ENCODE data around the gene HDLBP.
"Not testable (repeated sequence)": the region's sequence is repeated elsewhere in the genome, so short reads cannot be mapped to it uniquely, and the experiment has no call there.

Gene HDLBP

GRCh38 chr2:241329669-241330615 is 14.5 kb upstream of the HDLBP start:
- no peak for DNase-seq

- DNase-seq: no peak
Observed at GRCh38 chr2:241325257-241325656, 9.8 kb upstream of the HDLBP start.

GRCh38 chr2:241324775-241325174 is 9.3 kb upstream of the HDLBP start:
- DNase-seq: no peak

GRCh38 chr2:241323778-241324177 is 8.3 kb upstream of the HDLBP start:
- DNase-seq: no peak

- DNase-seq: no peak
Observed at GRCh38 chr2:241321886-241322285, 6.4 kb upstream of the HDLBP start.

- no peak for DNase-seq
Observed at GRCh38 chr2:241321033-241321432, 5.6 kb upstream of the HDLBP start.

- DNase-seq: no peak
Observed at GRCh38 chr2:241320394-241320793, 4.9 kb upstream of the HDLBP start.

- not testable (repeated sequence) for DNase-seq
Observed at GRCh38 chr2:241318830-241319229, 3.4 kb upstream of the HDLBP start.

- DNase-seq: no peak
Observed at GRCh38 chr2:241317391-241317790, 1.9 kb upstream of the HDLBP start.

GRCh38 chr2:241316825-241317224 is 1.4 kb upstream of the HDLBP start:
- DNase-seq: no peak

GRCh38 chr2:241315879-241316631 is 583 bp upstream of the HDLBP start, which contains the start of gene SEPTIN2:
TSS of gene SEPTIN2 (plus strand) at chr2:241315925. CDS start at chr2:241324233, 8,308 bp downstream.
- peak; percentile 85 for DNase-seq

- no peak for DNase-seq
Observed at GRCh38 chr2:241314226-241315092, 1.0 kb downstream of the HDLBP start.

- DNase-seq: no peak
Observed at GRCh38 chr2:241313543-241314095, 1.9 kb downstream of the HDLBP start.

GRCh38 chr2:241312082-241312481 is 3.4 kb downstream of the HDLBP start:
- DNase-seq: no peak

- DNase-seq: no peak
Observed at GRCh38 chr2:241310917-241311566, 4.4 kb downstream of the HDLBP start.

GRCh38 chr2:241309684-241310117 is 5.8 kb downstream of the HDLBP start:
- DNase-seq: no peak

- DNase-seq: no peak
Observed at GRCh38 chr2:241308832-241309500, 6.5 kb downstream of the HDLBP start.

- no peak for DNase-seq
Observed at GRCh38 chr2:241308267-241308666, 7.2 kb downstream of the HDLBP start.

GRCh38 chr2:241307055-241307454 is 8.4 kb downstream of the HDLBP start:
- no peak for DNase-seq

GRCh38 chr2:241304039-241304670 is 11.3 kb downstream of the HDLBP start:
- no peak for DNase-seq

All from activated gamma-delta T cell (primary cell).